Measurements from ENCODE around the gene TRAPPC3L. TPM values are rescaled to one million over a fixed set of nuclear protein-coding genes. Genes with fewer than 3 reads are reported as not detected.

TRAPPC3L gene
- total and polyA plus RNA-seq, 2 of the 13 experiments (the other 11 are each of a cell fraction or from before 2014, with no cell fraction given): not detected

- TF ChIP-seq ZIK1 (CRISPR knock-in tag; IDR thresholded peaks at IDR 0.05; ENCODE audit: borderline replicate concordance, low read depth): no peak
- no peak for TF ChIP-seq ATRX (CRISPR knock-in tag; IDR thresholded peaks at IDR 0.05; ENCODE audit: borderline replicate concordance)
- TF ChIP-seq ZFP90 (CRISPR knock-in tag; IDR thresholded peaks at IDR 0.05; ENCODE audit: borderline replicate concordance): no peak
- 0 out of 2 replicates have a peak, but pooled peaks have one; percentile 39 for TF ChIP-seq LBX2 (CRISPR knock-in tag; IDR thresholded peaks at IDR 0.05; ENCODE audit: borderline replicate concordance)
- no peak for TF ChIP-seq ZNF292 (CRISPR knock-in tag; IDR thresholded peaks at IDR 0.05; ENCODE audit: borderline replicate concordance, low read depth)
- no peak for TF ChIP-seq ZNF83 (CRISPR knock-in tag; IDR thresholded peaks at IDR 0.05; ENCODE audit: borderline replicate concordance)
- TF ChIP-seq BORCS8-MEF2B (CRISPR knock-in tag; IDR thresholded peaks at IDR 0.05): no peak
- TF ChIP-seq, protein P1, sequence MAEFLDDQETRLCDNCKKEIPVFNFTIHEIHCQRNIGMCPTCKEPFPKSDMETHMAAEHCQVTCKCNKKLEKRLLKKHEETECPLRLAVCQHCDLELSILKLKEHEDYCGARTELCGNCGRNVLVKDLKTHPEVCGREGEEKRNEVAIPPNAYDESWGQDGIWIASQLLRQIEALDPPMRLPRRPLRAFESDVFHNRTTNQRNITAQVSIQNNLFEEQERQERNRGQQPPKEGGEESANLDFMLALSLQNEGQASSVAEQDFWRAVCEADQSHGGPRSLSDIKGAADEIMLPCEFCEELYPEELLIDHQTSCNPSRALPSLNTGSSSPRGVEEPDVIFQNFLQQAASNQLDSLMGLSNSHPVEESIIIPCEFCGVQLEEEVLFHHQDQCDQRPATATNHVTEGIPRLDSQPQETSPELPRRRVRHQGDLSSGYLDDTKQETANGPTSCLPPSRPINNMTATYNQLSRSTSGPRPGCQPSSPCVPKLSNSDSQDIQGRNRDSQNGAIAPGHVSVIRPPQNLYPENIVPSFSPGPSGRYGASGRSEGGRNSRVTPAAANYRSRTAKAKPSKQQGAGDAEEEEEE (CRISPR knock-in tag; IDR thresholded peaks at IDR 0.05; ENCODE audit: borderline replicate concordance): no peak
- 0 out of 2 replicates have a peak, but pooled peaks have one; percentile 20 for TF ChIP-seq PHF20 (CRISPR knock-in tag; IDR thresholded peaks at IDR 0.05)
- TF ChIP-seq ZNF597 (CRISPR knock-in tag; IDR thresholded peaks at IDR 0.05): no peak
- no peak for TF ChIP-seq KDM3A (CRISPR knock-in tag; IDR thresholded peaks at IDR 0.05; ENCODE audit: low read depth)
Measured at GRCh38 chr6:116562019-116562403, 16.5 kb upstream of the TRAPPC3L start (continued).

Data from HepG2 (cell line).